CD4-positive, alpha-beta T cell (primary cell): ENCODE results near the gene TTC21A. TPM values are rescaled to one million over a fixed set of nuclear protein-coding genes. Genes with fewer than 3 reads are reported as not detected.

Experiments
- ATAC-seq: fragments of 200-7000 bp; cut with Tn5 transposase; one replicate; pipeline ENCODE4 v1.10.0; 2022; ENCODE audit warnings: mild to moderate bottlenecking; ENCODE audit not compliant: poor library complexity
- CTCF ChIA-PET: fragments of 350-600 bp; sonication (Branson Sonifier 250); formaldehyde crosslinking; loops from one replicate; lab custom pipeline; 2021; ENCODE audit warnings: antibody characterized with exemption, inconsistent platforms; lab: Charles Lee
- POLR2A ChIA-PET: fragments of 350-600 bp; sonication (Branson Sonifier 250); formaldehyde crosslinking; loops from one replicate; lab custom pipeline; 2021; ENCODE audit warnings: antibody characterized with exemption, inconsistent platforms; lab: Charles Lee
- DNase-seq, 14 experiments: peaks; one replicate each; pipeline ENCODE4 v3.0.0-alpha.2; 2013 to 2020; ENCODE audit warnings: mixed read lengths in 2 of 14
- H3K27ac ChIP-seq, 2 donors: one replicate each; pipeline versions ENCODE4 v1.5.1 to v1.7.0; 2013; ENCODE audit warnings: low read length in 2 of 2, low read depth in 1 of 2, mild to moderate bottlenecking in 1 of 2
- H3K27me3 ChIP-seq, 2 experiments: 1 replicate in 1 of 2; 2 replicates in 1 of 2; pipeline versions ENCODE4 v1.6.1 to v1.7.0; 2013; ENCODE audit warnings: low read length in 2 of 2, control low read depth in 1 of 2, mild to moderate bottlenecking in 1 of 2, moderate library complexity in 1 of 2; ENCODE audit not compliant: insufficient read depth in 2 of 2, control insufficient read depth in 1 of 2
- H3K36me3 ChIP-seq: one replicate; pipeline ENCODE4 v1.6.1; 2013; ENCODE audit warnings: low read length, control low read depth; ENCODE audit not compliant: insufficient read depth
- H3K4me1 ChIP-seq: one replicate; pipeline ENCODE4 v1.6.1; 2013; ENCODE audit warnings: low read length, control low read depth; ENCODE audit not compliant: insufficient read depth
- H3K4me3 ChIP-seq: one replicate; pipeline ENCODE4 v1.5.1; 2013; ENCODE audit warnings: mild to moderate bottlenecking, low read length, moderate library complexity
- H3K9me3 ChIP-seq, 2 experiments: 1 replicate in 1 of 2; 2 replicates in 1 of 2; pipeline versions ENCODE4 v1.6.1 to v1.7.0; 2013; ENCODE audit warnings: low read length in 2 of 2, mild to moderate bottlenecking in 2 of 2, control low read depth in 1 of 2, moderate library complexity in 1 of 2; ENCODE audit not compliant: control insufficient read depth in 1 of 2, insufficient read depth in 1 of 2
- H3K27ac Mint-ChIP-seq: one replicate; pipeline ENCODE4 v1.8.0; 2020; ENCODE audit warnings: mixed read lengths
- H3K27me3 Mint-ChIP-seq: one replicate; pipeline ENCODE4 v1.8.0; 2021; ENCODE audit warnings: mixed read lengths
- H3K36me3 Mint-ChIP-seq: one replicate; pipeline ENCODE4 v1.8.0; 2021; ENCODE audit warnings: low read depth, mixed read lengths
- H3K4me1 Mint-ChIP-seq: one replicate; pipeline ENCODE4 v1.8.0; 2021; ENCODE audit warnings: low read depth, mixed read lengths
- H3K4me3 Mint-ChIP-seq: one replicate; pipeline ENCODE4 v1.8.0; 2020; ENCODE audit warnings: mild to moderate bottlenecking, mixed read lengths
- H3K9me3 Mint-ChIP-seq: one replicate; pipeline ENCODE4 v1.8.0; 2020; ENCODE audit warnings: mixed read lengths
- CTCF ChIP-seq: fragments of 200-600 bp; IDR thresholded peaks from one replicate; pipeline ENCODE4 v1.8.0; 2022; ENCODE audit warnings: antibody characterized with exemption, mild to moderate bottlenecking
- intact Hi-C, 2 experiments: fragments of 100-400 bp; cut with DNase I in 1 of 2; cut with micrococcal nuclease in 1 of 2; formaldehyde crosslinking; loops; one replicate each; pipeline versions ENCODE4 v1.15.1 to v1.9.0; 2023 to 2025; cut with DNase I, micrococcal nuclease
- total RNA-seq, 174 experiments: library from RNA in 2 of 174; stranded (reverse) in 2 of 174; gene quantifications; one replicate each; pipeline ENCODE4 v1.2.3 and lab custom pipeline; 2021 to 2026

The TTC21A gene
- total RNA-seq, 2 experiments from 2014 or later, result 4.1 to 5.2 TPM

GRCh38 chr3:39108200-39108710 lies 775 bp downstream of the TTC21A start:
- peak in 6 of 14 experiments; percentile 13 to 77 (median 49) for DNase-seq
- peaks cover 43% of the 10 kb centered on the region for H3K4me1 Mint-ChIP-seq

GRCh38 chr3:39109086-39109485 lies 1.6 kb downstream of the TTC21A start:
- ChIA-PET CTCF (interaction anchor here (1.0 to 2.3 kb wide), 2 partner anchors 17 to 46 kb away, joined by 3 to 9 read pairs; no protein-coding TSS in a partner anchor), POLR2A (interaction anchor here (1.1 to 2.2 kb wide), 3 partner anchors 9 to 41 kb away, joined by 3 to 10 read pairs (median 3); no protein-coding TSS in a partner anchor)
- H3K4me1 ChIP-seq, result peaks cover 43% of the 10 kb centered on the region
- DNase-seq, result no peak
- no peak overlapping the region for H3K4me3 ChIP-seq
- H3K9me3 ChIP-seq, result no peaks in the 10 kb centered on the region
- H3K27ac ChIP-seq, result no peak overlapping the region
- H3K4me3 Mint-ChIP-seq, result peak overlapping the region; percentile 97
- ATAC-seq, result no peak
- H3K36me3 ChIP-seq, result no peaks in the 10 kb centered on the region
- H3K27ac Mint-ChIP-seq, result no peak overlapping the region
- H3K36me3 Mint-ChIP-seq, result peaks cover 10% of the 10 kb centered on the region
- peaks cover 38% of the 10 kb centered on the region for H3K4me1 Mint-ChIP-seq
- no peaks in the 10 kb centered on the region for H3K9me3 Mint-ChIP-seq
- no peaks in the 10 kb centered on the region for H3K27me3 Mint-ChIP-seq
- intact Hi-C loops, result loop anchor here in 1 of 2 experiments (5.0 kb wide), 1 partner anchor 273 kb away; the partner anchor contains the start of gene SLC25A38
- no peaks in the 10 kb centered on the region for H3K27me3 ChIP-seq
- no peak for TF ChIP-seq CTCF

More at GRCh38 chr3:39108200-39108710, 775 bp downstream of the TTC21A start:
- peak overlapping the region; percentile 97 for H3K4me3 Mint-ChIP-seq
- Histone ChIP-seq H3K4me3 (peak overlapping the region; percentile 96), H3K36me3 (no peaks in the 10 kb centered on the region), H3K27ac (peak overlapping the region in 1 of 2 donors; percentile 53), H3K9me3 (no peaks in the 10 kb centered on the region), H3K4me1 (peaks cover 51% of the 10 kb centered on the region), H3K27me3 (no peaks in the 10 kb centered on the region)
- intact Hi-C loops, result loop anchor here in 1 of 2 experiments (5.0 kb wide), 1 partner anchor 274 kb away; the partner anchor contains the start of gene SLC25A38
- CTCF ChIA-PET, result interaction anchor here (1.0 to 2.3 kb wide), 3 partner anchors 18 to 180 kb away, joined by 3 to 9 read pairs (median 4); no protein-coding TSS in a partner anchor
- H3K9me3 Mint-ChIP-seq, result no peaks in the 10 kb centered on the region
- H3K27me3 Mint-ChIP-seq, result no peaks in the 10 kb centered on the region
- H3K36me3 Mint-ChIP-seq, result peaks cover 10% of the 10 kb centered on the region
- no peak for TF ChIP-seq CTCF
- ATAC-seq, result peak; percentile 41
- POLR2A ChIA-PET, result interaction anchor here (0.5 to 2.2 kb wide), 6 partner anchors 9 to 70 kb away, joined by 3 to 10 read pairs (median 4); no protein-coding TSS in a partner anchor
- peak overlapping the region; percentile 81 for H3K27ac Mint-ChIP-seq

GRCh38 chr3:39110041-39110639 lies 2.7 kb downstream of the TTC21A start:
- intact Hi-C loops, result no loop called here
- Histone ChIP-seq H3K4me1 (peaks cover 33% of the 10 kb centered on the region), H3K4me3 (no peak overlapping the region), H3K27ac (no peak overlapping the region), H3K27me3 (no peaks in the 10 kb centered on the region), H3K9me3 (no peaks in the 10 kb centered on the region), H3K36me3 (no peaks in the 10 kb centered on the region)
- POLR2A ChIA-PET, result no interaction called here
- no peaks in the 10 kb centered on the region for H3K27me3 Mint-ChIP-seq
- H3K27ac Mint-ChIP-seq, result no peak overlapping the region
- H3K4me3 Mint-ChIP-seq, result no peak overlapping the region
- peaks cover 34% of the 10 kb centered on the region for H3K4me1 Mint-ChIP-seq
- DNase-seq (no peak), ATAC-seq (no peak)
- CTCF ChIA-PET, result no interaction called here
- peaks cover 10% of the 10 kb centered on the region for H3K36me3 Mint-ChIP-seq
- H3K9me3 Mint-ChIP-seq, result no peaks in the 10 kb centered on the region
- no peak for TF ChIP-seq CTCF
